Ramos (cell line): ENCODE results near the gene GTPBP2.

ENCODE experiments used
- in situ Hi-C: fragments of 300-500 bp; cut with MboI; formaldehyde crosslinking; loops from one replicate; pipeline ENCODE4 v1.14.3; 2022; ENCODE audit warnings: low sequenced_read_pairs; ENCODE audit not compliant: unreplicated experiment

Gene GTPBP2

DNA sequence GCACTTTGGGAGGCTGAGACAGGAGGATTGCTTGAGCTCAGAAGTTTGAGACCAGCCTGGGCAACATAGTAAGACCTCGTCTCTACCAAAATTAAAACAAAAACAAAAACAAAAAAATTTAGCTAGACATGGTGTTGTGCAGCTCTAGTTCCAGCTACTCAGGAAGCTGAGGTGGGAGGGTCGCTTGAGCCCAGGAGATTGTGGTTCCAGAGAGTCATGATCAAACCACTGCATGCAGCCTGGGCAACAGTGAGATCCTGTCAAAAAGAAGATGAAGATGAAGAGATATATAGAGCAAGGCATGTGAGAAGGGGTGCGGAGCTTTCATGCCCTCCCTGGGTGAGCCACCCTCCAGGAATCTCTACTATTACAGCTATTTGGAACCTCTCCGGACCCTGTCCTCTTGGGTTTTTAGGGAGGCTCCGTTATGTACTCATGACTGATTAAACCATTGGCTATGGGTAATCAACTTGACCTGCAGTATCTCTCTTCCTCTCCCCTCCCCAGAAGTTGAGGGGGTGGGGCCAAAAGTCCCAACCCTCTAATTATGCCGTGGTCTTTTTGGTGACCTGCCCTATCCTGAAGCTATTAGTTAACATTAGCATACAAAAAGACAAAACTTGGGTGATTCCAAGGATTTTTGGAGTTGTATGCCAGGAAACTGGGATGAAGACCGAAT lies 44.0 kb downstream of the GTPBP2 start:
- in situ Hi-C loops, result no loop called here

DNA sequence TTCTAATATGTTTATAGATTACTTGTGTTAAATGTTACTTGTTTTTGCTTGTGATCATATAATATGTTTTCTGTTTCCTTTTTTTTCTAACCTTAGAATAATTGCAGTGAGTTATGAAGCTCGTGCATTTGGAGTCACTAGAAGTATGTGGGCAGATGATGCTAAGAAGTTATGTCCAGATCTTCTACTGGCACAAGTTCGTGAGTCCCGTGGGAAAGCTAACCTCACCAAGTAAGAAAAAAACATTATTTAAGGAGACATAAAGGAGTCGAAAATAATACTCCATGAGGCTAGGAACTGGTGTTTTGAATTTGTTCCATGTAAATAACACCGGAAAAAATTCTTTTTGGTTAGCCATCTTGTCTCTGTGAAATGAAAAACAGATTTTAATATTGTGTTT lies 46.2 kb downstream of the GTPBP2 start:
- in situ Hi-C loops, result no loop called here

DNA sequence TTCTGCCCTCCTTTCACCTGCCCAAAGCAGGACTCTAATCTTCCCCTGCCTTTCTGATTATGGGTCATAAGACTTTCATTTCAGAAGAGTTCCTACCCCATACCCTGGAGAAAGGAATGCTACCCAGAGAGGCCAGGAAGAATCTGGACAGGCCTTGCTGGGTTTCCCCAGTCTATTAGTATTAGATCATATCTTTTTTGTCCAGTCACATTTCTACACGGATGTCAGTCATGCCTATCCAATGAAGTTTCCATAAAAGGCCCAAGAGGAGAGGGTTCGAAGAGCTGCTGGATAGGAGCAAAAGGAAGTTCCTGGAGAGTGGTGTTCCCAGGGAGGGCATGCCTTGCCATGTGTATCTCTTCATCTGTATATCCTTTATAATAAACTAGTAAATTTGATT lies 49.9 kb downstream of the GTPBP2 start:
- in situ Hi-C loops, result no loop called here

DNA sequence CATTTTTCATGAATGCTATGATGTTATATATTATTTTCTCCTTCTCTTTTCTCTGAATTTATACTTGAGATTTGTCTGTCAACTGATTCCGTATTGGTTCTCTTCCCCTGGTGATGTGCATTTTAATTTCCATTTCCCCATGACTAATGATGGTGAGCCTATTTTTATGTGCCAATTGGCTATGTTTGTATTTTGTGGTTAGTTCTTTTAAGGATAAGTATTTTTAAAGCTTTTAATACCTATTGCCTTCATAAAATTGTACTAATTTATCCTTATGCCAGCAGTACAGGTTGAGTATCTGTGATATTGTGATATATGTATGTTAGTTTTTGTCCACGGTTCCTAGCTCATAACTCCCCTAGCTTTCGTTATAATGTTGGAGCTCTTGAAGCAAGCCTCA lies 50.3 kb downstream of the GTPBP2 start:
- in situ Hi-C loops, result no loop called here

DNA sequence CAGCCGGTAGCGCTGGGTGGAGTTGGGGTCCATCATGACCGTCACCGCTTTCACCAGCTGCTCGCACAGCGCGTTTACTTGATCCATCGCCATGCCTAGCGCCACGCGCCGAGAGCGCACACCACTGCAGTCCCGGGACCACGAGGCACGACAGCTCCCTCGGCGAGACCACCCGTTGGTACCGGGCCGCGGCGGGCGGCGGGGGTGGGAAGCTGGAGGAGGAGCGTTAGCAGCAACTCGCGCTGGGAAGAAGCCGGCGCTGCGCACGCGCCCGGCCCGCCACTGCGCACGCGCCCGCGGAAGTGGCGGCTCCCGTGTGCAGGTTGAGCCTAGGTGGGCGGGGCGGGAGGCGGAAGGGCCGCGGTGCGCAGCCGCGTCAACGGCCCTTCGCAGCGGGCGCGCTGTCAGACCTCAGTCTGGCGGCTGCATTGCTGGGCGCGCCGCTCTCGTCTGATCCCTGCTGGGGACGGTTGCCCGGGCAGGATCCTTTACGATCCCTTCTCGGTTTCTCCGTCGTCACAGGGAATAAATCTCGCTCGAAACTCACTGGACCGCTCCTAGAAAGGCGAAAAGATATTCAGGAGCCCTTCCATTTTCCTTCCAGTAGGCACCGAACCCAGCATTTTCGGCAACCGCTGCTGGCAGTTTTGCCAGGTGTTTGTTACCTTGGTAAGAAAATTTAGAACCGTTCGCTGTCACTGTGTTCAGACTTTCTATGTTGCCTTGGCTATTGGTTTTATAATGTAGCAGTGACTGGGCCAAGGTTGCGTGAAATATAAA lies 53.1 kb downstream of the GTPBP2 start, which contains the start of the genes POLH and XPO5:
Gene POLH (plus strand): TSS at position 414 of the 780 bp plus-strand sequence. CDS start 6,135 bp downstream, outside the sequence.
Gene XPO5 (minus strand): TSS at position 267 of the 780 bp plus-strand sequence. CDS start 174 bp downstream, at position 93.
- in situ Hi-C loops, result no loop called here

GRCh38 chr6:43575105-43575771 lies 53.8 kb downstream of the GTPBP2 start:
- in situ Hi-C loops, result no loop called here

- in situ Hi-C loops, result no loop called here
Observed at GRCh38 chr6:43572015-43572414, 57.0 kb downstream of the GTPBP2 start.

DNA sequence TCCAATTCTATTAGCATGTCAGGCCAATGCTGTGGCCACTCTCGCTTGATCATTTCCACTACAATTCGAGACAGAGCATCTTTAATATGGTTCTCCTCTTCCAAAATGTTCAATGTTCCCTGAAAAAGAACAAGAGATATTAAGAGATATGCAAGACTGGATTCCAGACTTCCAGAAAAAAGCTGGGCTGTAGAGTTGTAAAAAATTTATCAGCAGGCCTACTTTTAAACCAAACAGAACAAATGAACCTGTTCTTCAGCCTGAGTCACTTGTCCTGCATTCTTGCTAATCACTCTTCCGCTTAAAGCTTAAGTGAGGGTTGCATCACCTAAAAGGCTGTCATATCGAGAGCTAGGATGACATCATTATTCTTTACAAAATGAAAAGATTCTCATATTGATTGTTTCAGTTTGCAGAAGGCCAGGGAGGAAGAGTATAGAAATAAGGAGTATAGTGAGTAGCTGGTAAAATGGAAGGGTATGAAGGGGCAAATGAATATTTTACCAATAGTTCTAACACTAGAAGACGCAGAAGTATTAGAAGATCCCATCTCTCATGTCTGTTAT lies 58.1 kb downstream of the GTPBP2 start:
- in situ Hi-C loops, result no loop called here
